Astrocyte (in vitro differentiated cells and primary cell): Measurements from ENCODE around the gene ZNF382.

Source experiments
- EZH2 ChIP-seq: IDR thresholded peaks from 2 replicates; pipeline ENCODE4 v1.6.1; 2012; ENCODE audit warnings: mild to moderate bottlenecking, low read length, inconsistent platforms; ENCODE audit not compliant: insufficient read depth
- TF ChIP-seq, protein P1 (sequence below): IDR thresholded peaks from 2 replicates; pipeline ENCODE4 v1.5.1; 2011; ENCODE audit warnings: low read depth, mild to moderate bottlenecking, inconsistent platforms, low read length, moderate library complexity; ENCODE audit not compliant: insufficient read depth

GRCh38 chr19:36652958-36653357, 47.8 kb downstream of the ZNF382 start:
- TF ChIP-seq, protein P1, sequence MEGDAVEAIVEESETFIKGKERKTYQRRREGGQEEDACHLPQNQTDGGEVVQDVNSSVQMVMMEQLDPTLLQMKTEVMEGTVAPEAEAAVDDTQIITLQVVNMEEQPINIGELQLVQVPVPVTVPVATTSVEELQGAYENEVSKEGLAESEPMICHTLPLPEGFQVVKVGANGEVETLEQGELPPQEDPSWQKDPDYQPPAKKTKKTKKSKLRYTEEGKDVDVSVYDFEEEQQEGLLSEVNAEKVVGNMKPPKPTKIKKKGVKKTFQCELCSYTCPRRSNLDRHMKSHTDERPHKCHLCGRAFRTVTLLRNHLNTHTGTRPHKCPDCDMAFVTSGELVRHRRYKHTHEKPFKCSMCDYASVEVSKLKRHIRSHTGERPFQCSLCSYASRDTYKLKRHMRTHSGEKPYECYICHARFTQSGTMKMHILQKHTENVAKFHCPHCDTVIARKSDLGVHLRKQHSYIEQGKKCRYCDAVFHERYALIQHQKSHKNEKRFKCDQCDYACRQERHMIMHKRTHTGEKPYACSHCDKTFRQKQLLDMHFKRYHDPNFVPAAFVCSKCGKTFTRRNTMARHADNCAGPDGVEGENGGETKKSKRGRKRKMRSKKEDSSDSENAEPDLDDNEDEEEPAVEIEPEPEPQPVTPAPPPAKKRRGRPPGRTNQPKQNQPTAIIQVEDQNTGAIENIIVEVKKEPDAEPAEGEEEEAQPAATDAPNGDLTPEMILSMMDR: no peak
- TF ChIP-seq EZH2: no peak
